Measurements from ENCODE around the gene COPS6. TPM values are rescaled to one million over a fixed set of nuclear protein-coding genes. Genes with fewer than 3 reads are reported as not detected.
"Not testable (repeated sequence)": the region's sequence is repeated elsewhere in the genome, so short reads cannot be mapped to it uniquely, and the experiment has no call there.

The COPS6 gene
- polyA plus RNA-seq, 1 donor (not counting 4 experiments of a cell fraction or from before 2014, with no cell fraction given), result 171 TPM

- Histone ChIP-seq H3K4me3 (ENCODE audit: control insufficient read depth in 2 of 3, extremely low read depth in 1 of 3, insufficient read depth in 2 of 3, low read depth in 1 of 3, low read length in 3 of 3) (peak overlapping the region; percentile 89 to 96 (median 94)), H4K20me1 (ENCODE audit: control insufficient read depth, extremely low read depth, insufficient read depth, low read length) (no peaks in the 10 kb centered on the region), H3K4me1 (ENCODE audit: control insufficient read depth, extremely low read depth, insufficient read depth, low read length) (peaks cover 10% of the 10 kb centered on the region), H3K4me2 (ENCODE audit: control insufficient read depth, extremely low read depth, insufficient read depth, low read depth, low read length) (peak overlapping the region; percentile 72), H3K79me2 (ENCODE audit: control insufficient read depth, insufficient read depth, low read length) (no peaks in the 10 kb centered on the region), H3K27ac (ENCODE audit: control insufficient read depth, insufficient read depth, low read length) (no peak overlapping the region), H2AFZ (ENCODE audit: control insufficient read depth, low read length) (peak overlapping the region; percentile 99), H3K27me3 (ENCODE audit: control insufficient read depth, extremely low read depth, insufficient read depth, low read length) (no peaks in the 10 kb centered on the region), H3K9ac (ENCODE audit: control insufficient read depth, extremely low read depth, insufficient read depth, low read length) (peak overlapping the region; percentile 97), H3K9me1 (ENCODE audit: control insufficient read depth, extremely low read depth, insufficient read depth, low read length) (no peaks in the 10 kb centered on the region), H3K9me3 (ENCODE audit: control insufficient read depth, low read depth, low read length) (no peaks in the 10 kb centered on the region), H3K36me3 (ENCODE audit: control insufficient read depth in 2 of 2, extremely low read depth in 1 of 2, insufficient read depth in 2 of 2, low read length in 2 of 2) (peaks cover 0 to 2% of the 10 kb centered on the region in 2 experiments)
- TF ChIP-seq CTCF (optimal IDR thresholded peaks at IDR 0.05 in 1 of 3, IDR thresholded peaks at IDR 0.05 in 1 of 3, conservative IDR thresholded peaks at IDR 0.05 in 1 of 3; ENCODE audit: extremely low read depth in 1 of 3, insufficient read depth in 2 of 3, low read length in 3 of 3) (no peak), EZH2 (IDR thresholded peaks at IDR 0.05; ENCODE audit: low read length) (no peak)
- FAIRE-seq (no peak), DNase-seq (ENCODE audit: low read depth, low spot score) (no peak)
- dilution Hi-C loops (cut with MboI; ENCODE audit: extremely low pct_ligation_motif_present, low sequenced_read_pairs), result no loop called here
Measured at GRCh38 chr7:100127866-100128636, 39.3 kb downstream of the COPS6 start.

DNA sequence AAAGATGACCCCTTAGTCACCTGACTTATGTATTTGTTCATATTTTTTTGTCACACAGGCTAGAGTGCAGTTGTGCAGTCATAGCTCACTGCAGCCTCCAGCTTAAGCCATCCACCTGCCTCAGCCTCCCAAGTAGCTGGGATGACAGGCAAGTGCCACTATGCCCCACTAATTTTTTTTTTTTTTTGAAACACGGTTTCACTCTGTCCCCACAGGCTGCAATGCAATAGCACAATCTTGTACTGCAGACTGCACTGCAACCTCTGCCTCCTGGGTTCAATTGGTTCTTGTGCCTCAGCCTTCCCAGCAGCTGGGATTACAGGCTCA lies 39.8 kb downstream of the COPS6 start:
- Histone ChIP-seq H3K27me3 (ENCODE audit: control insufficient read depth, extremely low read depth, insufficient read depth, low read length) (no peaks in the 10 kb centered on the region), H3K27ac (ENCODE audit: control insufficient read depth, insufficient read depth, low read length) (no peak overlapping the region), H3K9me3 (ENCODE audit: control insufficient read depth, low read depth, low read length) (no peaks in the 10 kb centered on the region), H3K4me2 (ENCODE audit: control insufficient read depth, extremely low read depth, insufficient read depth, low read depth, low read length) (no peak overlapping the region), H4K20me1 (ENCODE audit: control insufficient read depth, extremely low read depth, insufficient read depth, low read length) (no peaks in the 10 kb centered on the region), H2AFZ (ENCODE audit: control insufficient read depth, low read length) (no peak overlapping the region), H3K79me2 (ENCODE audit: control insufficient read depth, insufficient read depth, low read length) (no peaks in the 10 kb centered on the region), H3K9me1 (ENCODE audit: control insufficient read depth, extremely low read depth, insufficient read depth, low read length) (no peaks in the 10 kb centered on the region), H3K4me3 (ENCODE audit: control insufficient read depth in 2 of 3, extremely low read depth in 1 of 3, insufficient read depth in 2 of 3, low read depth in 1 of 3, low read length in 3 of 3) (no peak overlapping the region), H3K4me1 (ENCODE audit: control insufficient read depth, extremely low read depth, insufficient read depth, low read length) (peaks cover 10% of the 10 kb centered on the region), H3K36me3 (ENCODE audit: control insufficient read depth in 2 of 2, extremely low read depth in 1 of 2, insufficient read depth in 2 of 2, low read length in 2 of 2) (peaks cover 0 to 2% of the 10 kb centered on the region in 2 experiments), H3K9ac (ENCODE audit: control insufficient read depth, extremely low read depth, insufficient read depth, low read length) (no peak overlapping the region)
- dilution Hi-C loops (cut with MboI; ENCODE audit: extremely low pct_ligation_motif_present, low sequenced_read_pairs), result no loop called here
- no peak for FAIRE-seq
- no peak for TF ChIP-seq CTCF (optimal IDR thresholded peaks at IDR 0.05 in 1 of 3, IDR thresholded peaks at IDR 0.05 in 1 of 3, conservative IDR thresholded peaks at IDR 0.05 in 1 of 3; ENCODE audit: extremely low read depth in 1 of 3, insufficient read depth in 2 of 3, low read length in 3 of 3)
- TF ChIP-seq EZH2 (IDR thresholded peaks at IDR 0.05; ENCODE audit: low read length), result no peak
- DNase-seq (ENCODE audit: low read depth, low spot score), result no peak

DNA sequence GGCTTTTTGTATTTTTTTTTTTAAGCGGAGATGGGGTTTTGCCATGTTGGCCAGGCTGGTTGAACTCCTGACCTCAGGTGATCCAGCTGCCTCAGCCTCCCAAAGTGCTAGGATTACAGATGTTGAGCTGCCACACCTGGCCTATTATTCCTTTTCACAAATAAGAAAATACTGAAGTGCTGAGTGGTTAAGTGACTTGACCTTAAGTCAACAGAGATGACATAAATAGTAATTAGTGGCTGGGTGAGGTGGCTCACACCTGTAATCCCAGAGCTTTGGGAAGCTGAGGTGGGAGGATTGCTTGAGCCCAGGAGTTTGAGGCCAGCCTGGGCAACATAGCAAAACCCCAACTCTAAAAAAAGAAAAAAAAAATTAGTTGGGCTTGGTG lies 41.4 kb downstream of the COPS6 start:
- H3K9me3 ChIP-seq (ENCODE audit: control insufficient read depth, low read depth, low read length); H3K36me3 ChIP-seq (ENCODE audit: control insufficient read depth in 2 of 2, extremely low read depth in 1 of 2, insufficient read depth in 2 of 2, low read length in 2 of 2); H3K9me1 ChIP-seq (ENCODE audit: control insufficient read depth, extremely low read depth, insufficient read depth, low read length); H4K20me1 ChIP-seq (ENCODE audit: control insufficient read depth, extremely low read depth, insufficient read depth, low read length); DNase-seq (ENCODE audit: low read depth, low spot score); dilution Hi-C loops (cut with MboI; ENCODE audit: extremely low pct_ligation_motif_present, low sequenced_read_pairs); H3K4me2 ChIP-seq (ENCODE audit: control insufficient read depth, extremely low read depth, insufficient read depth, low read depth, low read length); H3K27me3 ChIP-seq (ENCODE audit: control insufficient read depth, extremely low read depth, insufficient read depth, low read length); H3K4me1 ChIP-seq (ENCODE audit: control insufficient read depth, extremely low read depth, insufficient read depth, low read length); H3K9ac ChIP-seq (ENCODE audit: control insufficient read depth, extremely low read depth, insufficient read depth, low read length); H3K79me2 ChIP-seq (ENCODE audit: control insufficient read depth, insufficient read depth, low read length); H3K4me3 ChIP-seq (ENCODE audit: control insufficient read depth in 2 of 3, extremely low read depth in 1 of 3, insufficient read depth in 2 of 3, low read depth in 1 of 3, low read length in 3 of 3); H2AFZ ChIP-seq (ENCODE audit: control insufficient read depth, low read length); H3K27ac ChIP-seq (ENCODE audit: control insufficient read depth, insufficient read depth, low read length); FAIRE-seq: not testable (repeated sequence)

Measured in keratinocyte (primary cell).